Measurements from ENCODE around the gene SYNRG. TPM values are rescaled to one million over a fixed set of nuclear protein-coding genes. Genes with fewer than 3 reads are reported as not detected.

Gene SYNRG
- polyA plus RNA-seq, 1 of the 3 experiments (the other 2 are of a cell fraction) = 8.9 TPM

- Histone ChIP-seq H3K4me2 (no peak overlapping the region), H3K9me2 (no peaks in the 10 kb centered on the region), H3K9me3 (no peaks in the 10 kb centered on the region), H3K79me2 (ENCODE audit: insufficient read depth) (peaks cover 51% of the 10 kb centered on the region), H3F3A (replicated peaks; ENCODE audit: insufficient read depth) (no peaks in the 10 kb centered on the region), H3K27ac (ENCODE audit: low read depth in 2 of 2, low read length in 1 of 2) (no peak overlapping the region), H3K9ac (no peak overlapping the region), H3K36me3 (replicated peaks in 1 of 2; ENCODE audit: control insufficient read depth in 1 of 2, insufficient read depth in 2 of 2, low read length in 1 of 2) (peaks cover 50 to 53% of the 10 kb centered on the region in 2 experiments), H2AFZ (ENCODE audit: low read depth) (no peak overlapping the region), H3K4me1 (ENCODE audit: control insufficient read depth in 1 of 2, insufficient read depth in 2 of 2, low read depth in 1 of 2, low read length in 1 of 2) (no peaks in the 10 kb centered on the region), H4K20me1 (ENCODE audit: insufficient read depth) (no peaks in the 10 kb centered on the region), H3K4me3 (ENCODE audit: low read depth in 2 of 2, low read length in 1 of 2) (no peak overlapping the region), H3K27me3 (ENCODE audit: insufficient read depth) (no peaks in the 10 kb centered on the region)
- TF ChIP-seq RXRA (IDR thresholded peaks at IDR 0.05; ENCODE audit: borderline replicate concordance, low read depth) (no peak), RAD21 (IDR thresholded peaks at IDR 0.05; ENCODE audit: low read length) (no peak), TEAD4 (IDR thresholded peaks at IDR 0.05; ENCODE audit: borderline replicate concordance, insufficient read depth) (no peak), POLR2AphosphoS5 (IDR thresholded peaks at IDR 0.05; ENCODE audit: low read depth, low read length) (no peak), TAF1 (IDR thresholded peaks at IDR 0.05; ENCODE audit: borderline replicate concordance, low read depth, low read length) (no peak), SMC3 (IDR thresholded peaks at IDR 0.05; ENCODE audit: low read depth, low read length) (no peak), FOSL2 (IDR thresholded peaks at IDR 0.05; ENCODE audit: borderline replicate concordance, low read depth) (no peak), NFIC (IDR thresholded peaks at IDR 0.05; ENCODE audit: borderline replicate concordance) (no peak), FOXJ3 (CRISPR knock-in tag; IDR thresholded peaks at IDR 0.05) (no peak), MAX (IDR thresholded peaks at IDR 0.05; ENCODE audit: low read depth) (no peak), GABPA (IDR thresholded peaks at IDR 0.05; ENCODE audit: low read depth) (no peak), FOXM1 (IDR thresholded peaks at IDR 0.05; ENCODE audit: low read depth) (no peak), NRF1 (IDR thresholded peaks at IDR 0.05; ENCODE audit: low read depth, low read length) (no peak), ELF1 (IDR thresholded peaks at IDR 0.05) (no peak), MXI1 (IDR thresholded peaks at IDR 0.05; ENCODE audit: low read depth, low read length) (no peak), RCOR1 (IDR thresholded peaks at IDR 0.05; ENCODE audit: low read length) (no peak), REST (IDR thresholded peaks at IDR 0.05; ENCODE audit: low read depth, low read length) (no peak), USF2 (IDR thresholded peaks at IDR 0.05; ENCODE audit: borderline replicate concordance, low read depth, low read length) (no peak)
- TF ChIP-seq, protein P1, sequence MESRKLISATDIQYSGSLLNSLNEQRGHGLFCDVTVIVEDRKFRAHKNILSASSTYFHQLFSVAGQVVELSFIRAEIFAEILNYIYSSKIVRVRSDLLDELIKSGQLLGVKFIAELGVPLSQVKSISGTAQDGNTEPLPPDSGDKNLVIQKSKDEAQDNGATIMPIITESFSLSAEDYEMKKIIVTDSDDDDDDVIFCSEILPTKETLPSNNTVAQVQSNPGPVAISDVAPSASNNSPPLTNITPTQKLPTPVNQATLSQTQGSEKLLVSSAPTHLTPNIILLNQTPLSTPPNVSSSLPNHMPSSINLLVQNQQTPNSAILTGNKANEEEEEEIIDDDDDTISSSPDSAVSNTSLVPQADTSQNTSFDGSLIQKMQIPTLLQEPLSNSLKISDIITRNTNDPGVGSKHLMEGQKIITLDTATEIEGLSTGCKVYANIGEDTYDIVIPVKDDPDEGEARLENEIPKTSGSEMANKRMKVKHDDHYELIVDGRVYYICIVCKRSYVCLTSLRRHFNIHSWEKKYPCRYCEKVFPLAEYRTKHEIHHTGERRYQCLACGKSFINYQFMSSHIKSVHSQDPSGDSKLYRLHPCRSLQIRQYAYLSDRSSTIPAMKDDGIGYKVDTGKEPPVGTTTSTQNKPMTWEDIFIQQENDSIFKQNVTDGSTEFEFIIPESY (IDR thresholded peaks at IDR 0.05; ENCODE audit: borderline replicate concordance, low read depth) = no peak
- TF ChIP-seq, protein P2, sequence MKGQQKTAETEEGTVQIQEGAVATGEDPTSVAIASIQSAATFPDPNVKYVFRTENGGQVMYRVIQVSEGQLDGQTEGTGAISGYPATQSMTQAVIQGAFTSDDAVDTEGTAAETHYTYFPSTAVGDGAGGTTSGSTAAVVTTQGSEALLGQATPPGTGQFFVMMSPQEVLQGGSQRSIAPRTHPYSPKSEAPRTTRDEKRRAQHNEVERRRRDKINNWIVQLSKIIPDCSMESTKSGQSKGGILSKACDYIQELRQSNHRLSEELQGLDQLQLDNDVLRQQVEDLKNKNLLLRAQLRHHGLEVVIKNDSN (IDR thresholded peaks at IDR 0.05; ENCODE audit: borderline replicate concordance, low read depth) = no peak
- WGBS (ENCODE audit: low lambda C conversion rate) = 83% methylated on average over 6 of the region's 6 CpGs
- ChIA-PET CTCF (interaction anchor here (1.3 kb wide), 1 partner anchor 17 kb away, joined by 4 read pairs; no protein-coding TSS in a partner anchor), POLR2A (no interaction called here)
- DNase-seq = no peak
These were observed 16.9 kb downstream of the SYNRG start for GRCh38 chr17:37592291-37592690.

Measured in SK-N-SH (cell line).